GM10266 (cell line): ENCODE data around the gene FBXO47.

ENCODE experiments used
- DNase-seq: peaks from one replicate; pipeline ENCODE4 v3.0.0; 2012; ENCODE audit errors: extremely low spot score
- TF ChIP-seq, protein P1 (sequence below): IDR thresholded peaks from 2 replicates; pipeline ENCODE4 v1.5.1; 2012; ENCODE audit warnings: mild to moderate bottlenecking, low read depth; ENCODE audit not compliant: control insufficient read depth, insufficient read depth; ENCODE audit errors: missing control alignments

FBXO47 gene

DNA sequence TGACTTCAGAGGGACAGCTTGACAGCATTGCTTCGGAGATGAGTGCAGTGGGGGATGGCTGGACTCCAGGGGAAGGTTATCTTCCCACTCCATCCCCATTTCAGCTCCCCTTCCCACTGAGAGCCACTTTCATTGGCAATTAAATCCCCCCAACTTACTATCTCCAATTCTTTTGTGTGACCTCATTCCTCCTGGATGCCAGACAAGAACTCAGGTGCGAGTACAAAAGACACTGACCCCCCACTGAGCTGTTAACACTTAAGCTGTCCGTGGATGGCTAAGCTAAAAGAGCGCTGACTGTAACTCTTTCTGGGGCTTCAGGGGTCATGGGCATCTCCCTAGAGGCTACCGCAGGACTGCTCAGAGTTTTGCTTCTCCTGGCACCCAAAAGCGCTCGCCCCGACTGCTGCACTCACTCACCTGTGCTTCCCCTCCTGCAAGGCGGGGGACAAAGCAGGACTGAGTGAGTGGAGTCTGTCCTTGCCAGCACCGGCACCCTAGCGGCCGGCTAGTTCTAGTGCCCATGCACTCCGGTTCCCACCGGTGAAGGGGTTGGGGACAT is 44.8 kb upstream of the FBXO47 start:
- DNase-seq, result no peak
- TF ChIP-seq, protein P1, sequence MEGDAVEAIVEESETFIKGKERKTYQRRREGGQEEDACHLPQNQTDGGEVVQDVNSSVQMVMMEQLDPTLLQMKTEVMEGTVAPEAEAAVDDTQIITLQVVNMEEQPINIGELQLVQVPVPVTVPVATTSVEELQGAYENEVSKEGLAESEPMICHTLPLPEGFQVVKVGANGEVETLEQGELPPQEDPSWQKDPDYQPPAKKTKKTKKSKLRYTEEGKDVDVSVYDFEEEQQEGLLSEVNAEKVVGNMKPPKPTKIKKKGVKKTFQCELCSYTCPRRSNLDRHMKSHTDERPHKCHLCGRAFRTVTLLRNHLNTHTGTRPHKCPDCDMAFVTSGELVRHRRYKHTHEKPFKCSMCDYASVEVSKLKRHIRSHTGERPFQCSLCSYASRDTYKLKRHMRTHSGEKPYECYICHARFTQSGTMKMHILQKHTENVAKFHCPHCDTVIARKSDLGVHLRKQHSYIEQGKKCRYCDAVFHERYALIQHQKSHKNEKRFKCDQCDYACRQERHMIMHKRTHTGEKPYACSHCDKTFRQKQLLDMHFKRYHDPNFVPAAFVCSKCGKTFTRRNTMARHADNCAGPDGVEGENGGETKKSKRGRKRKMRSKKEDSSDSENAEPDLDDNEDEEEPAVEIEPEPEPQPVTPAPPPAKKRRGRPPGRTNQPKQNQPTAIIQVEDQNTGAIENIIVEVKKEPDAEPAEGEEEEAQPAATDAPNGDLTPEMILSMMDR, result no peak

DNA sequence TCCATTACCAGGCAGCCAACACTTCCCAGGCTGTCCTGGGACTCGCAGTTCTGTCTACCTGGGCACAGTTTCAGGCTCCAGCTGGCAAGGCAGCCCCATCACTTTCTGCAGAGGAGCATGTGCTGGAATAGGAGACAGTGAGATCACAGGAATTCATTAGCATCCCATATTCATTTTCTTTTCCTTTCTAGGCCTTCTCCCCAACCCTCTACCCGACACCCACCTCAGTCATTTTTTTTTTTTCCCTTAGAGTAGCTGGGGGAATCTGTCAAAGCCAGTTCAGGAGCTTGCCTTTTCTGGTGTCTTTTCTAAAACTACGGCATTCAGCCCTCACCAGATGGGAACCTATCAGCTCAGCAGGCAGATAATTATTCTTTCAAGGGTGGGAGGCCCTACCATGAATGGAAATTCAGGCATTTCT is 42.4 kb upstream of the FBXO47 start:
- TF ChIP-seq, protein P1, result no peak
- no peak for DNase-seq

DNA sequence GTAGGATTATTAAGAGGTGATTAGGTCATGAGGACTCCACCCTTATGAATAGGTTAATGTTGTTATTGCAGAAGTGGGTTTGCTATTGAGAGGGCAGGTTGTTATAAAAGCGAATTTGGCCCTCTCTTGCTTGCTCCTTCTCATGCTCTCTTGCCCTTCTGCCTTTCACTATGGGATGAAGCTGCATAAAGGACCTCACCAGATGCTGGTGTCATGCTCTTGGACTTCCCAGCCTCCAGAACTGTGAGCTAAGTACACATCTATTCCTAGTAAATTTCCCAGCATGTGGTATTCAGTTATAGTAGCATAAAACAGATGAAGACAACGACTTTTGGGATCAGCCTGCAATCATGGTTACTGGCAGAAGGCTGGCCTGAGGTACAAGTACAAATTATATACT is 41.4 kb upstream of the FBXO47 start:
- DNase-seq, result no peak
- TF ChIP-seq, protein P1, result no peak

DNA sequence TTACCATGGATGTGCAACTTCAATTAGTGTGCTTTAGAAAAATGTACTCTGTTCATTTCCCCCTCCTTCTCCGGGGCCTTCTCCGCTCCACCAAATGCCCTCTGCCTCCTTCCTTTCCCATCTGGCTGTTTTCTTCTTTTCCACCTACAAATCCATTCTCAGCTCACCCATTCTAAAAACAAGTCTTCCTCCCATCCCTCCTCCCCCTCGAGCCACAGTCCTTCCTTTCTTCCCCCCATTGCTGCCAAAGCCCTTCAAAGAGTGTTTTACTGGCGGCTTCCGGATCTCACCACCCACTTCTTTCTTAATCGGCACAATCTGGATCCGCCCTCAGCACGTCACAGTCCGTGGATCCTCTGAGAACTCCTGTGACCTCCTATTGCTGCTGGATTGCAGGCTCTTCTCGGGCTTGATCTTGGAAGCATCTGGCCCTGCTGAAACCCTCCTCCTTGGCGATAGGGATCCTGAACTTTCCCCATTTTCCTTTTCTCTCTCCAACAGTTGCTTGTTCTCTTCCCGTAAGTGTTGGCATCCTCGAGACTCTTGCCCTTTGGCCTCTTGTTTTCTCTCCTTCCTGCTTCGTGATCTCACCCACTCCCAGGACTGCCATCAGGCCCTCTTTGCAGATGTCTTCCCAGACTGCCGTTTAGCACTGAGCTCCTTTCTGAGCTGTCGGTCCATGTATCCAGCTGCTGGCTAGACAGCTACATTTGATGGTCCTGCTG is 36.0 kb upstream of the FBXO47 start:
- no peak for DNase-seq
- TF ChIP-seq, protein P1, result no peak

DNA sequence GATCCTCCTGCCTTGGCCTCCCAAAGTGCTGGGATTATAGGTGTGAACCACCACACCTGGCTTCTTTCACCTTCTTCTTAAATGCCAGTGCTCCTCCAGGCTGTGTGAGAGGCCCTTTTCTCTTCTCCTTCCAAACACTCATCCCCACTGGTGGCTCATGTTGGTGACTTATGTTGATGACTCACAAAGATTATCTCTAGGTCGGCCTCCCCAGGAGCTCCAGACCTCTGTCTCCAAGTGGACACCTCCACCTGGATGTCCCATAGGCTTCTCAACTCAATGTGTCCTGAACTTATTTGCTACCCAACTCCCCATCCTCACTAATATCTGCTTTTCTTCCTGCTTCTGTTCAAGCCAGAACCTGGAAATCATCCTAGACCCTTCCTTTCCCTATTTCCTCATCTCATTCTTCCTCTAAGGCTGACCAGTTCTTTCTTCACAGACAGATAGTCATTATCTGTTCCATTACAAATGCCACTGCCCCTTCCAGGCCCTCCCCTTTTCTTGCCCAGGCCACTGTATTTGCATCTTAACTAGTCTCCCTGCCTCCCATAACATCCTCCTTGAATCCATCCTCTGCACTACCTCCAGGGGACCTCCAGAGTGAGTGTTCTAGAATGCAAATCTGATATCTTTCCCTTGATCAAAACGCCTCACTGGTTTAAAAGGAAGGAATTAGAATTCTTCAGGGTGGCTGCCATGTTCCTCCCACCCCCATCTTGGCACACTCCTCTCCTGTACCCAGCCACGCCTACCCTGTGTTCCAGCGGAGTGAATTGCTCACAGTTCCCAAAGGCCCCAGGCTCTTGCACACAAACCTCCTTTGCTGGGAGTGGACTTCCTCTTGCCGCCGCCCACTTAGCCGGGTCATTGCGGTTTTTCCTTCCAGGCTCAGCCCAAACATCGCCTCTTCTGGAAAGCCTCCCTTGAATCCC is 34.8 kb upstream of the FBXO47 start:
- TF ChIP-seq, protein P1, result no peak
- no peak for DNase-seq

DNA sequence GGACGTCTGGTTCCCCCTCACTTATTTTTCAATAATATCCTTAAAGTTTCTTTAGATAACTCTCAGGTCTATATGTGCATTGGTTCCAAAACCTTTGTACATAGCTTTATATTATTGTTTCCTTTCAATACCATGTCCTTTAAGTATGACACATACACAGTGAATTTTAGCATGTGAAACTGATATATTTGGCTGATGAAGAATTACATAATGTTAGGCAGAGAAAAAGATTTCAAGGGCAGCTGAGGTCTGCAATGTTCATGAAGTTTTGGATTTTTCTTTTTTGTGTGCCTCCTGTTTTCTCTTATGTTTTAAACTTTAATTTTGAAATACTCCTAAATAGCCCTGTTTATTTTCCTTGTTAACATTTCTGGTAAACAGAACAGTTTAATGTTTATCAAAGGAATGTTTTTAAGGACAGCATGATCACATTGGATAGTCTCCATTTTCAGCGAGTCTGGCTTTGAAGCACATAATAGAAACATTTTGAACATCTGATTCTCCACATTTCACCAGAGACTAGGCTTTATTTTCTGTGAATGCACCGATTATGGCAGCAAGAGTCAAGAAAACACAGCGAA is 32.9 kb upstream of the FBXO47 start:
- TF ChIP-seq, protein P1, result no peak
- no peak for DNase-seq
